Neural cell (in vitro differentiated cells): ENCODE data around the gene YTHDF2. TPM values are rescaled to one million over a fixed set of nuclear protein-coding genes. Genes with fewer than 3 reads are reported as not detected.
"Not testable (repeated sequence)": the region's sequence is repeated elsewhere in the genome, so short reads cannot be mapped to it uniquely, and the experiment has no call there.

ENCODE experiments used
- H2AFZ ChIP-seq: fragments of 200-600, 300-800 bp; sonication (generic), shearing (Covaris generic); 2 replicates; pipeline ENCODE4 v1.6.0; 2014; ENCODE audit warnings: low read depth, mild to moderate bottlenecking, antibody characterized with exemption, low read length, moderate library complexity
- H3F3A ChIP-seq: fragments of 200-600 bp; shearing (Covaris generic); 2 replicates; pipeline ENCODE4 v1.6.1; 2016; ENCODE audit warnings: mild to moderate bottlenecking, moderate library complexity, mixed read lengths, antibody characterized with exemption, low read length; ENCODE audit not compliant: insufficient read depth, poor library complexity, severe bottlenecking
- H3K27ac ChIP-seq: fragments of 200-600, 300-800 bp; sonication (generic), shearing (Covaris generic); 2 replicates; pipeline ENCODE4 v1.5.1; 2014; ENCODE audit warnings: mild to moderate bottlenecking, low read length, moderate library complexity
- H3K27me3 ChIP-seq: fragments of 300-800, 200-600 bp; sonication (generic), shearing (Covaris generic); 2 replicates; pipeline ENCODE4 v1.6.0; 2014; ENCODE audit warnings: mild to moderate bottlenecking, low read depth, low read length, moderate library complexity; ENCODE audit not compliant: insufficient read depth
- H3K36me3 ChIP-seq: fragments of 300-800, 200-600 bp; sonication (generic), shearing (Covaris generic); 2 replicates; pipeline ENCODE4 v1.5.1; 2014; ENCODE audit warnings: mild to moderate bottlenecking, antibody characterized with exemption, low read length, moderate library complexity; ENCODE audit not compliant: insufficient read depth
- H3K4me2 ChIP-seq: fragments of 300-800, 200-600 bp; sonication (generic), shearing (Covaris generic); 2 replicates; pipeline ENCODE4 v1.6.0; 2014; ENCODE audit warnings: mild to moderate bottlenecking, low read length
- H3K4me3 ChIP-seq: fragments of 300-800, 200-600 bp; sonication (generic), shearing (Covaris generic); 2 replicates; pipeline ENCODE4 v1.5.1; 2014; ENCODE audit warnings: mild to moderate bottlenecking, low read length, moderate library complexity
- H3K79me2 ChIP-seq: fragments of 200-600 bp; shearing (Covaris generic); replicated peaks from 2 replicates; pipeline ENCODE4 v1.6.0; 2014; ENCODE audit warnings: mild to moderate bottlenecking, low read length, moderate library complexity; ENCODE audit not compliant: insufficient read depth
- H3K9ac ChIP-seq: fragments of 300-800, 200-600 bp; sonication (generic), shearing (Covaris generic); 2 replicates; pipeline ENCODE4 v1.6.1; 2016; ENCODE audit warnings: mild to moderate bottlenecking, low read length, mixed read lengths
- H3K9me2 ChIP-seq: fragments of 200-600 bp; shearing (Covaris generic); 2 replicates; pipeline ENCODE4 v1.6.1; 2016; ENCODE audit warnings: mild to moderate bottlenecking, low read length, mixed read lengths; ENCODE audit not compliant: insufficient read depth
- H3K9me3 ChIP-seq: fragments of 200-600, 300-800 bp; sonication (generic), shearing (Covaris generic); 2 replicates; pipeline ENCODE4 v1.6.1; 2016; ENCODE audit warnings: mild to moderate bottlenecking, mixed run types, low read length, moderate library complexity, mixed read lengths
- H4K20me1 ChIP-seq: fragments of 200-600 bp; shearing (Covaris generic); 2 replicates; pipeline ENCODE4 v1.6.1; 2016; ENCODE audit warnings: mild to moderate bottlenecking, mixed run types; ENCODE audit not compliant: insufficient read depth
- EP300 ChIP-seq: fragments of 450-650 bp; conservative IDR thresholded peaks from 2 replicates; pipeline ENCODE4 v1.6.1; 2014; ENCODE audit warnings: antibody characterized with exemption, mild to moderate bottlenecking, moderate library complexity; ENCODE audit not compliant: poor library complexity, severe bottlenecking
- EZH2 ChIP-seq: fragments of 200-600, 300-800 bp; shearing (Covaris generic), sonication (generic); IDR thresholded peaks from 2 replicates; pipeline ENCODE4 v1.6.1; 2014; ENCODE audit warnings: antibody characterized with exemption, low read length, borderline replicate concordance, mild to moderate bottlenecking; ENCODE audit not compliant: insufficient read depth, poor library complexity, severe bottlenecking
- MXI1 ChIP-seq: fragments of 450-650 bp; conservative IDR thresholded peaks from 2 replicates; pipeline ENCODE4 v1.6.1; 2014; ENCODE audit warnings: antibody characterized with exemption, mild to moderate bottlenecking; ENCODE audit not compliant: poor library complexity, severe bottlenecking
- POLR2AphosphoS5 ChIP-seq: IDR thresholded peaks from 2 replicates; pipeline ENCODE4 v1.6.1; 2012
- RAD21 ChIP-seq: fragments of 450-650 bp; conservative IDR thresholded peaks from 2 replicates; pipeline ENCODE4 v1.6.1; 2014; ENCODE audit warnings: antibody characterized with exemption, mild to moderate bottlenecking, moderate library complexity
- SMC3 ChIP-seq: fragments of 450-650 bp; conservative IDR thresholded peaks from 2 replicates; pipeline ENCODE4 v1.6.1; 2014; ENCODE audit warnings: antibody characterized with exemption, mild to moderate bottlenecking, moderate library complexity; ENCODE audit not compliant: poor library complexity
- TAF1 ChIP-seq: IDR thresholded peaks from 2 replicates; pipeline ENCODE4 v1.6.1; 2012; ENCODE audit warnings: low read depth
- polyA plus RNA-seq: library from polyadenylated mRNA; depleted of rRNA; stranded (reverse); fragments of >200 nt; gene quantifications from 2 replicates; pipeline ENCODE4 v1.2.3, GENCODE V29; 2014
- TF ChIP-seq, protein P1 (sequence below): fragments of 450-650 bp; IDR thresholded peaks from 2 replicates; pipeline ENCODE4 v1.5.1; 2014; ENCODE audit warnings: antibody characterized with exemption, mild to moderate bottlenecking, moderate library complexity; ENCODE audit not compliant: poor library complexity, severe bottlenecking
- TF ChIP-seq, protein P2 (sequence below): IDR thresholded peaks from 2 replicates; pipeline ENCODE4 v1.6.1; 2012; ENCODE audit warnings: borderline replicate concordance

Gene YTHDF2
- polyA plus RNA-seq, 1 donor from 2014 or later, result 90.2 TPM

DNA sequence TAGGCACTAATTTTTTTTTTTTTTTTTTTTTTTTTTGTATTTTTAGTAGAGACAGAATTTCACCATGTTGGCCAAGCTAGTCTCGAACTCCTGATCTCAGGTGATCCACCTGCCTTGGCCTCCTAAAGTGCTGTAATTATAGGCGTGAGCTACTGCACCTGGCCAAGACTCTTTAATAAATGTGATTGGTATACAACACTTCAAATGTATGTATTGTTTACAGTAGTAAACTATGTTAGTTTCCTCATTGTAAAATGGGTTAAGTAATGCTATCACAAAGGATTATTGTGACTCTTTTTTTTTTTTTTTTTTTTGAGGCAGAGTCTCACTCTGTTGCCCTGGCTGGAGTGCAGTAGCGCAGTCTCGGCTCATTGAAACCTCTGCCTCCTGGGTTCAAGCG, 11.4 kb upstream of the YTHDF2 start:
- H3K27me3 ChIP-seq, H3K4me2 ChIP-seq, H3K9me2 ChIP-seq, H3K27ac ChIP-seq, H3F3A ChIP-seq, H3K36me3 ChIP-seq, H3K9me3 ChIP-seq, H3K79me2 ChIP-seq, H2AFZ ChIP-seq, H4K20me1 ChIP-seq, H3K9ac ChIP-seq, H3K4me3 ChIP-seq: not testable (repeated sequence)

DNA sequence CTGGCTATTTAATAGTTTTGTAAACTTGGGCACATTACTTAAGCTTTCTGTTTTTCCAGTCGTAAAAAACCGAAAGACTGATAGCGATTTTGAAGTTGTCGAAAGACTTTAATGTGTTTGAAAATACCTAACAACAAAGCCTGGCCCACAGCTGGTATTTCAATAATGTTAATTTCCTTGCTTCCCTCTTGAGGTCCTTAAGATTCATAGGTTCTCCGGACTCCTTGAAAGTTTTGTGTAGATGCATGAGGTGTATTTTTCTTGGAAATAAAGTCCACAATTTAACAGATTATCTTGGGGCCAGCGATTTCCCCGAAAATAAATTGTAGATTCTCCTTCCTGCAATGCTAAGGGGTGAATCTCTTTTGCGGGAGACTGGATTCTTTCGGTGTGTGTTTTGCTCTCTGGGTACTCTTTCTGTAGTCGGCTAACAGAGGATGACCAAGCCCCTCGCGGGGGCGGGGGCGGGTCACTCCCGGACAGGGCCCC, 735 bp upstream of the YTHDF2 start:
- Histone ChIP-seq H3K4me2 (peak overlapping the region; percentile 72), H3K36me3 (no peaks in the 10 kb centered on the region), H3F3A (no peaks in the 10 kb centered on the region), H3K9me3 (no peaks in the 10 kb centered on the region), H3K4me3 (peak overlapping the region; percentile 96), H3K79me2 (peaks cover 40% of the 10 kb centered on the region), H3K9ac (peak overlapping the region; percentile 61), H3K27ac (peak overlapping the region; percentile 97), H3K9me2 (no peaks in the 10 kb centered on the region), H2AFZ (peak overlapping the region; percentile 59), H4K20me1 (no peaks in the 10 kb centered on the region), H3K27me3 (no peaks in the 10 kb centered on the region)
- TF ChIP-seq TAF1 (no peak), RAD21 (no peak), MXI1 (no peak), POLR2AphosphoS5 (no peak), SMC3 (no peak), EP300 (no peak)

DNA sequence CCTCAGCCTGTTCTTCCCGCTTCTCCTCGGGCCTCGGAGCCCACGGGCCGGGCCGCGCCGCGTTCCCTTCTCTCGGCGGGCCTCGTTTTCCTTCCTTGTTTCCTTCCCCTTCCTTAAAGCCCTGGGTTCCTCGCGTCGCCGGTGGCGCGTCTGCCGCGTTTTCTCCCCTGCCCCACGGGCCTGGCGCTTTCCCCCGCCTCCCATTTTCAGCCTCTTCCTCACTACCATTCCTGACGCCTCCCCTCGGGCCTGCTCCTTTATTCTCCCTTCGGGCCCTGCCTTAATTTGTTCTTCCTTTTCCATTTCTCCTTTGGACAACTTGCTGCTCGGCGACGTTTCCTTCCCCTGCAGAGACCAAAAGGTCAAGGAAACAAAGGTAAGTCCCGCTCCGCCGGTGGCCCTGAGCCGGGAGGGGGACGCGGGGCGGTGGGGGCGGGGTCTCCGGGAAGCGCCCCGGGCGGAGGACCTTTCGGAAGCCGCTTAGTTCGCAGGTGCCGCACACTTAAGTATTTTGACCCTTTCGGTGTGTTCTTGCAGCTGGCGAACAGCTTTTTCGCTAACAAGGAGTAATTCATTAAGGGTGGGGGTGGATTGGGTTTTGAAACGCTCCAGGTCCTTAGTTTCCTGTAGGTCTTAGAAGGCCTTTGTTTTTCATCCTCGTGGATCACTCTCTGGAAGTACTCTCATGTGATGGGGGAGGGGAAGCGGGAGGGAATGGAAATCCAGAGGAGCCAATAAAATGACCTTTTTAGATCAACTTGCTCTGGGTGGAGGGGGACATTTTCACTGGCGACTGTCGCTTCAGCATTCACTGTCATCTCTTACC, 780 bp downstream of the YTHDF2 start:
- peak overlapping the region; percentile 96 for H3K4me3 ChIP-seq
- H3K27me3 ChIP-seq, result no peaks in the 10 kb centered on the region
- H3K9ac ChIP-seq, result peak overlapping the region; percentile 98
- no peaks in the 10 kb centered on the region for H3K9me2 ChIP-seq
- H3K27ac ChIP-seq, result peak overlapping the region; percentile 97
- peaks cover 55% of the 10 kb centered on the region for H3K79me2 ChIP-seq
- H3F3A ChIP-seq, result no peaks in the 10 kb centered on the region
- no peaks in the 10 kb centered on the region for H4K20me1 ChIP-seq
- peak overlapping the region; percentile 38 for H3K4me2 ChIP-seq
- H3K36me3 ChIP-seq, result no peaks in the 10 kb centered on the region
- peak overlapping the region; percentile 46 for H2AFZ ChIP-seq
- peak; percentile 54 for TF ChIP-seq MXI1
- no peak for TF ChIP-seq SMC3
- TF ChIP-seq, protein P1, sequence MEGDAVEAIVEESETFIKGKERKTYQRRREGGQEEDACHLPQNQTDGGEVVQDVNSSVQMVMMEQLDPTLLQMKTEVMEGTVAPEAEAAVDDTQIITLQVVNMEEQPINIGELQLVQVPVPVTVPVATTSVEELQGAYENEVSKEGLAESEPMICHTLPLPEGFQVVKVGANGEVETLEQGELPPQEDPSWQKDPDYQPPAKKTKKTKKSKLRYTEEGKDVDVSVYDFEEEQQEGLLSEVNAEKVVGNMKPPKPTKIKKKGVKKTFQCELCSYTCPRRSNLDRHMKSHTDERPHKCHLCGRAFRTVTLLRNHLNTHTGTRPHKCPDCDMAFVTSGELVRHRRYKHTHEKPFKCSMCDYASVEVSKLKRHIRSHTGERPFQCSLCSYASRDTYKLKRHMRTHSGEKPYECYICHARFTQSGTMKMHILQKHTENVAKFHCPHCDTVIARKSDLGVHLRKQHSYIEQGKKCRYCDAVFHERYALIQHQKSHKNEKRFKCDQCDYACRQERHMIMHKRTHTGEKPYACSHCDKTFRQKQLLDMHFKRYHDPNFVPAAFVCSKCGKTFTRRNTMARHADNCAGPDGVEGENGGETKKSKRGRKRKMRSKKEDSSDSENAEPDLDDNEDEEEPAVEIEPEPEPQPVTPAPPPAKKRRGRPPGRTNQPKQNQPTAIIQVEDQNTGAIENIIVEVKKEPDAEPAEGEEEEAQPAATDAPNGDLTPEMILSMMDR, result no peak
- TF ChIP-seq, protein P2, sequence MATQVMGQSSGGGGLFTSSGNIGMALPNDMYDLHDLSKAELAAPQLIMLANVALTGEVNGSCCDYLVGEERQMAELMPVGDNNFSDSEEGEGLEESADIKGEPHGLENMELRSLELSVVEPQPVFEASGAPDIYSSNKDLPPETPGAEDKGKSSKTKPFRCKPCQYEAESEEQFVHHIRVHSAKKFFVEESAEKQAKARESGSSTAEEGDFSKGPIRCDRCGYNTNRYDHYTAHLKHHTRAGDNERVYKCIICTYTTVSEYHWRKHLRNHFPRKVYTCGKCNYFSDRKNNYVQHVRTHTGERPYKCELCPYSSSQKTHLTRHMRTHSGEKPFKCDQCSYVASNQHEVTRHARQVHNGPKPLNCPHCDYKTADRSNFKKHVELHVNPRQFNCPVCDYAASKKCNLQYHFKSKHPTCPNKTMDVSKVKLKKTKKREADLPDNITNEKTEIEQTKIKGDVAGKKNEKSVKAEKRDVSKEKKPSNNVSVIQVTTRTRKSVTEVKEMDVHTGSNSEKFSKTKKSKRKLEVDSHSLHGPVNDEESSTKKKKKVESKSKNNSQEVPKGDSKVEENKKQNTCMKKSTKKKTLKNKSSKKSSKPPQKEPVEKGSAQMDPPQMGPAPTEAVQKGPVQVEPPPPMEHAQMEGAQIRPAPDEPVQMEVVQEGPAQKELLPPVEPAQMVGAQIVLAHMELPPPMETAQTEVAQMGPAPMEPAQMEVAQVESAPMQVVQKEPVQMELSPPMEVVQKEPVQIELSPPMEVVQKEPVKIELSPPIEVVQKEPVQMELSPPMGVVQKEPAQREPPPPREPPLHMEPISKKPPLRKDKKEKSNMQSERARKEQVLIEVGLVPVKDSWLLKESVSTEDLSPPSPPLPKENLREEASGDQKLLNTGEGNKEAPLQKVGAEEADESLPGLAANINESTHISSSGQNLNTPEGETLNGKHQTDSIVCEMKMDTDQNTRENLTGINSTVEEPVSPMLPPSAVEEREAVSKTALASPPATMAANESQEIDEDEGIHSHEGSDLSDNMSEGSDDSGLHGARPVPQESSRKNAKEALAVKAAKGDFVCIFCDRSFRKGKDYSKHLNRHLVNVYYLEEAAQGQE, result no peak
- peak; percentile 45 for TF ChIP-seq POLR2AphosphoS5
- TF ChIP-seq EP300, result no peak
- no peak for TF ChIP-seq TAF1
- TF ChIP-seq EZH2, result no peak
- H3K9me3 ChIP-seq, result no peaks in the 10 kb centered on the region
